ENCODE results near the gene GJB4.
"Not testable (repeated sequence)": the region's sequence is repeated elsewhere in the genome, so short reads cannot be mapped to it uniquely, and the experiment has no call there.

Gene GJB4

GRCh38 chr1:34803770-34804169 is 44.2 kb downstream of the GJB4 start:
- ChIA-PET POLR2A (no interaction called here), CTCF (interaction anchor here (1.6 to 2.4 kb wide), 2 partner anchors 17 to 49 kb away, joined by 5 to 8 read pairs; no protein-coding TSS in a partner anchor)
- DNase-seq (ENCODE audit: extremely low spot score), result no peak
- no peak for TF ChIP-seq CTCF (IDR thresholded peaks at IDR 0.05; ENCODE audit: control extremely low read depth, extremely low read depth, low read depth, missing control alignments)

- DNase-seq (ENCODE audit: extremely low spot score), result no peak
- ChIA-PET CTCF (no interaction called here), POLR2A (no interaction called here)
- TF ChIP-seq CTCF (IDR thresholded peaks at IDR 0.05; ENCODE audit: control extremely low read depth, extremely low read depth, low read depth, missing control alignments), result no peak
These were observed 46.9 kb downstream of the GJB4 start for GRCh38 chr1:34806396-34806795.

GRCh38 chr1:34808051-34808810 is 48.7 kb downstream of the GJB4 start:
- DNase-seq (ENCODE audit: extremely low spot score), result no peak
- TF ChIP-seq CTCF (IDR thresholded peaks at IDR 0.05; ENCODE audit: control extremely low read depth, extremely low read depth, low read depth, missing control alignments), result no peak
- POLR2A ChIA-PET, result no interaction called here
- CTCF ChIA-PET, result no interaction called here

- POLR2A ChIA-PET, result not testable (repeated sequence)
- CTCF ChIA-PET, result interaction anchor here (1.1 to 1.2 kb wide), 2 partner anchors 10 to 68 kb away, joined by 3 read pairs; no protein-coding TSS in a partner anchor
These were observed 51.2 kb downstream of the GJB4 start for GRCh38 chr1:34810781-34811180.

More at GRCh38 chr1:34810781-34811180, 51.2 kb downstream of the GJB4 start:
- DNase-seq (ENCODE audit: extremely low spot score), result not testable (repeated sequence)
